ENCODE measurements around the gene MIGA2. TPM values are rescaled to one million over a fixed set of nuclear protein-coding genes. Genes with fewer than 3 reads are reported as not detected.

MIGA2 gene
- total and polyA plus RNA-seq, 9 of the 15 experiments (the other 6 are each of a cell fraction or from before 2014, with no cell fraction given) = 0.15 to 54.1 (median 18.0) TPM

- FAIRE-seq = no peak
- H4K20me1 ChIP-seq (replicated peaks; ENCODE audit: control insufficient read depth, insufficient read depth, low read length) = no peaks in the 10 kb centered on the region; the same call in 1 of the 2 replicates
- H3K27me3 ChIP-seq (ENCODE audit: control insufficient read depth in 2 of 2, insufficient read depth in 2 of 2, low read length in 2 of 2) = no peaks in the 10 kb centered on the region
- in situ Hi-C loops (cut with MboI) (no loop called here), intact Hi-C loops (cut with micrococcal nuclease) (loop anchor here (5.0 kb wide), 1 partner anchor 44 kb away; the partner anchor contains the start of gene DOLPP1)
- H3K9me3 ChIP-seq (replicated peaks; ENCODE audit: control insufficient read depth, insufficient read depth, low read depth, low read length) = no peaks in the 10 kb centered on the region
- peak in 3 of 4 experiments; percentile 17 to 48 (median 40) for DNase-seq (ENCODE audit: extremely low read depth in 1 of 4, low spot score in 3 of 4)
- no TSS peak for BruUV-seq (replicated peaks)
- no peak overlapping the region for H2AFZ ChIP-seq (ENCODE audit: low read depth, low read length)
- POLR2A ChIA-PET = interaction anchor here (0.6 to 1.6 kb wide), 3 partner anchors 15 to 54 kb away, joined by 4 to 9 read pairs (median 5); no protein-coding TSS in a partner anchor
- peaks cover 35 to 58% of the 10 kb centered on the region in 2 experiments for H3K4me1 ChIP-seq (replicated peaks in 1 of 2; ENCODE audit: control insufficient read depth in 2 of 2, insufficient read depth in 2 of 2, low read length in 2 of 2)
- H3K36me3 ChIP-seq (ENCODE audit: control insufficient read depth, insufficient read depth, low read length) = peaks cover 36% of the 10 kb centered on the region; the same call in 2 of the 3 replicates
- peak overlapping the region; percentile 67 to 94 for H3K9ac ChIP-seq (ENCODE audit: insufficient read depth in 1 of 2, low read depth in 2 of 2, low read length in 2 of 2)
- CTCF ChIA-PET (ENCODE audit: low intra/inter-chr PET ratio) = no interaction called here
- peaks cover 49% of the 10 kb centered on the region for H3K79me2 ChIP-seq (ENCODE audit: control insufficient read depth, insufficient read depth, low read length)
- peak overlapping the region; percentile 26 for H3K27ac ChIP-seq (ENCODE audit: extremely low read depth, low read depth, low read length)
- 49% methylated on average over 7 of the region's 8 CpGs for WGBS (ENCODE audit: insufficient coverage, low coverage, missing lambda C conversion rate)
- peak overlapping the region; percentile 98 for H3K4me2 ChIP-seq (ENCODE audit: insufficient read depth, low read length)
- peaks cover 4% of the 10 kb centered on the region for H3K9me1 ChIP-seq (ENCODE audit: control insufficient read depth, insufficient read depth, low read length)
- peak overlapping the region; percentile 73 for H3K4me3 ChIP-seq
- ATAC-seq = peak; percentile 3; the same call in 2 of the 3 replicates
- TF ChIP-seq DMBX1 (CRISPR knock-in tag; IDR thresholded peaks at IDR 0.05; ENCODE audit: borderline replicate concordance) (no peak), ZBTB49 (CRISPR knock-in tag; IDR thresholded peaks at IDR 0.05; ENCODE audit: borderline replicate concordance) (no peak), NFYB (IDR thresholded peaks at IDR 0.05; ENCODE audit: extremely low read depth, insufficient read length) (no peak), FOSL1 (tag; conservative IDR thresholded peaks at IDR 0.05) (no peak), ZNF354B (CRISPR knock-in tag; IDR thresholded peaks at IDR 0.05) (no peak), PKNOX1 (IDR thresholded peaks at IDR 0.05) (peak; percentile 80), ZNF274 (IDR thresholded peaks at IDR 0.05; ENCODE audit: borderline replicate concordance, low read depth, low read length) (no peak), TAF1 (IDR thresholded peaks at IDR 0.05; ENCODE audit: control insufficient read depth, extremely low read depth, insufficient read depth, low read length, severe bottlenecking) (no peak), UBTF (IDR thresholded peaks at IDR 0.05; ENCODE audit: borderline replicate concordance in 1 of 2, low read depth in 2 of 2, low read length in 2 of 2) (no peak; a peak in 1 of 4 replicates), TAF15 (IDR thresholded peaks at IDR 0.05; ENCODE audit: low read depth, low read length) (no peak), TBL1XR1 (IDR thresholded peaks at IDR 0.05; ENCODE audit: low read length in 2 of 2) (no peak)
These were observed 1.9 kb downstream of the MIGA2 start for GRCh38 chr9:129038109-129038852.
